Activated naive CD8-positive, alpha-beta T cell (primary cell): ENCODE measurements around the gene CEP170B.
"Not testable (repeated sequence)": the region's sequence is repeated elsewhere in the genome, so short reads cannot be mapped to it uniquely, and the experiment has no call there.

Source experiments
- H3K27ac Mint-ChIP-seq: one replicate; pipeline ENCODE4 v1.8.0; 2021; ENCODE audit warnings: mixed read lengths
- H3K27me3 Mint-ChIP-seq: one replicate; pipeline ENCODE4 v1.8.0; 2021; ENCODE audit warnings: mixed read lengths
- H3K36me3 Mint-ChIP-seq: one replicate; pipeline ENCODE4 v1.8.0; 2021; ENCODE audit warnings: mixed read lengths
- H3K4me1 Mint-ChIP-seq: one replicate; pipeline ENCODE4 v1.8.0; 2021; ENCODE audit warnings: low read depth, mixed read lengths
- H3K4me3 Mint-ChIP-seq: one replicate; pipeline ENCODE4 v1.8.0; 2021; ENCODE audit warnings: mild to moderate bottlenecking, mixed read lengths
- H3K9me3 Mint-ChIP-seq: one replicate; pipeline ENCODE4 v1.8.0; 2021; ENCODE audit warnings: low read depth, mixed read lengths

CEP170B gene

DNA sequence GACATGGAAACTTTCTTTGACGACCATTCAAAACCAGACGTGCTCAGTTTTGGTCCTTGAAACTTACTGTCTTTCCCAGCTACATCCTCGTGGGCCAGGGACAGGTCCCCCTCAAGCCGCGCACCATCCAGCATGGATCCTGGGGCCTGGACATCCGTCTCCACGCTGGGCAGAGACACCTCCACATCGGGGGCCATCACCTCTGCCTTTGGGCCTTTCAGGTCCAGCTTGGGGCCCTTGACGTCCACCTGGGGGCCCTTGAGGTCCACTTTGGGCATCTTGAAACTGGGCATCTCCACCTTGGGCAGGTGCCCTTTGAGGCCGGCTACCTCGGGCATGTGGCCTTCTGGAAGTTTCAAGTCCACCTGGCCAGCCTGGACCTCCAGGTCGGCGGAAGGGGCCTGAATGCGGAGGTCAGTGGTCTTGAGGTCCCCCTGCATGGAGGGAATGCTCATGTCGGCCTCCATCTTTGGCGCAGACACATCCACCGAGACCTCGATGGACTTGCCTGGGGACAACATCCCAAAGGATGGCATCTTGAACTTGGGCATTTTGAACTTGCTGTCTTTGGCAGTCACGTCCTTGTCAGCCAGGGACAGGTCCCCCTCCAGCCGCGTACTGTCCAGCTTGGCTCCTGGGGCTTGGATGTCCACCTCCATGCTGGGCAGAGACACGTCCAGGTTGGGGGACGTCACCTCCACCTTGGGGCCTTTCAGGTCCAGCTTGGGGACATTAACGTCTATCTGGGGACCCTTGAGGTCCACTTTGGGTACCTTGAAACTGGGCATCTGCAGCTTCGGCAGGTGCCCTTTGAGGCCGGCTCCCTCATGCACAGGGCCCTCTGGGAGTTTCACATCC is 76.7 kb downstream of the CEP170B start:
- H3K4me1 Mint-ChIP-seq: no peaks in the 10 kb centered on the region
- H3K9me3 Mint-ChIP-seq: no peaks in the 10 kb centered on the region
- no peak overlapping the region for H3K4me3 Mint-ChIP-seq
- H3K27ac Mint-ChIP-seq: no peak overlapping the region
- no peaks in the 10 kb centered on the region for H3K36me3 Mint-ChIP-seq
- no peaks in the 10 kb centered on the region for H3K27me3 Mint-ChIP-seq

- H3K36me3 Mint-ChIP-seq: no peaks in the 10 kb centered on the region
- no peak overlapping the region for H3K27ac Mint-ChIP-seq
- H3K4me3 Mint-ChIP-seq: no peak overlapping the region
- H3K4me1 Mint-ChIP-seq: no peaks in the 10 kb centered on the region
- no peaks in the 10 kb centered on the region for H3K27me3 Mint-ChIP-seq
- H3K9me3 Mint-ChIP-seq: no peaks in the 10 kb centered on the region
Observed at GRCh38 chr14:104942586-104942985, 77.5 kb downstream of the CEP170B start.

DNA sequence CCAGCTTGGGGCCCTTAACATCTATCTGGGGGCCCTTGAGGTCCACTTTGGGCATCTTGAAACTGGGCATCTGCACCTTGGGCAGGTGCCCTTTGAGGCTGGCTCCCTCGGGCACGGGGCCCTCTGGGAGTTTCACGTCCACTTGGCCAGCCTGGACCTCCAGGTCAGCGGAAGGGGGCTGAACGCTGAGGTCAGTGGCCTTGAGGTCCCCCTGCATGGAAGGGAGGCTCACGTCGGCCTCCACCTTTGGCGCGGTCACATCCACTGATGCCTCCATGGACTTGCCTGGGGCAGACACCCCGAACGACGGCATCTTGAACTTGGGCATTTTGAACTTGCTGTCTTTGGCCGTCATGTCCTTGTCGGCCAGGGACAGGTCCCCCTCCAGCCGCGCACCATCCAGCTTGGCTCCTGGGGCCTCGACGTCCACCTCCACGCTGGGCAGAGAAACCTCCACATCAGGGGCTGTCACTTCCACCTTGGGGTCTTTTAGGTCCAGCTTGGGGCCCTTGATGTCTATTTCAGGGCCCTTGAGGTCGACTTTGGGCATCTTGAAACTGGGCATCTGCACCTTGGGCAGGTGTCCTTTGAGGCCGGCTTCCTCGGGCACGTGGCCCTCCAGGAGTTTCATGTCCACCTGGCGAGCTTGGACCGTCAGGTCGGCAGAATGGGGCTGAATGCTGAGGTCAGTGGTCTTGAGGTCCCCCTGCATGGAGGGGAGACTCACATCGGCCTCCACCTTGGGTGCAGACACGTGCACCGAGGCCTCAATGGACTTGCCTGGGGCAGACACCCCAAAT is 78.3 kb downstream of the CEP170B start:
- not testable (repeated sequence) for H3K36me3 Mint-ChIP-seq, H3K4me1 Mint-ChIP-seq, H3K27me3 Mint-ChIP-seq, H3K27ac Mint-ChIP-seq, H3K9me3 Mint-ChIP-seq, H3K4me3 Mint-ChIP-seq

- not testable (repeated sequence) for H3K36me3 Mint-ChIP-seq, H3K4me3 Mint-ChIP-seq, H3K27ac Mint-ChIP-seq, H3K27me3 Mint-ChIP-seq, H3K4me1 Mint-ChIP-seq, H3K9me3 Mint-ChIP-seq
Observed at GRCh38 chr14:104944016-104944308, 78.9 kb downstream of the CEP170B start.

DNA sequence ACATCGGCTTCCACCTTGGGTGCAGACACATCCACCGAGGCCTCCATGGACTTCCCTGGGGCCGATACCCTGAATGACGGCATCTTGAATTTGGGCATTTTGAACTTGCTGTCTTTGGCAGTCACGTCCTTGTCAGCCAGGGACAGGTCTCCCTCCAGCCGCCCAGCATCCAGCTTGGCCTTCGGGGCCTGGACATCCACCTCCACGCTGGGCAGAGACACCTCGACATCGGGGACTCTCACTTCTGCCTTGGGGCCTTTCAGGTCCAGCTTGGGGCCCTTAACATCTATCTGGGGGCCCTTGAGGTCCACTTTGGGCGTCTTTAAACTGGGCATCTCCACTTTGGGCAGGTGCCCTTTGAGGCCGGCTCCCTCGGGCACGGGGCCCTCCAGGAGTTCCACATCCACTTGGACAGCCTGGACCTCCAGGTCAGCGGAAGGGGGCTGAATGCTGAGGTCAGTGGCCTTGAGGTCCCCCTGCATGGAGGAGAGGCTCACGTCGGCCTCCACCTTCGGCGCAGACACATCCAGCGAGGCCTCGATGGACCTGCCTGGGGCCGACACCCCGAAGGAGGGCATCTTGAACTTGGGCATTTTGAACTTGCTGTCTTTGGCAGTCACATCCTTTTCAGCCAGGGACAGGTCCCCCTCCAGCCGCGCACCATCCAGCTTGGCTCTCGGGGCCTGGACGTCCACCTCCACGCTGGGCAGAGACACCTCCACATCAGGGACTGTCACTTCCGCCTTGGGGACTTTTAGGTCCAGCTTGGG is 79.6 kb downstream of the CEP170B start:
- H3K36me3 Mint-ChIP-seq, H3K4me3 Mint-ChIP-seq, H3K27me3 Mint-ChIP-seq, H3K9me3 Mint-ChIP-seq, H3K27ac Mint-ChIP-seq, H3K4me1 Mint-ChIP-seq: not testable (repeated sequence)

GRCh38 chr14:104945266-104945665 is 80.2 kb downstream of the CEP170B start:
- H3K36me3 Mint-ChIP-seq, H3K4me3 Mint-ChIP-seq, H3K9me3 Mint-ChIP-seq, H3K4me1 Mint-ChIP-seq, H3K27me3 Mint-ChIP-seq, H3K27ac Mint-ChIP-seq: not testable (repeated sequence)
